Stomach (tissue), 4 donors: Measurements from ENCODE around the gene MUC5AC.

Source experiments
- CTCF ChIP-seq, 7 experiments: fragments of 450-650 bp in 4 of 7; fragments of 200-600 bp in 3 of 7; sonication (generic) in 3 of 7; IDR thresholded peaks; one replicate each; pipeline ENCODE4 v1.5.1; 2016 to 2019; ENCODE audit warnings: antibody characterized with exemption in 7 of 7, control low read depth in 2 of 7, mild to moderate bottlenecking in 1 of 7
- EP300 ChIP-seq: sonication (generic); formaldehyde crosslinking; IDR thresholded peaks from one replicate; pipeline ENCODE4 v1.6.1; 2017; ENCODE audit warnings: antibody characterized with exemption
- POLR2A ChIP-seq, 4 donors: fragments of 450-650 bp; IDR thresholded peaks; one replicate each; pipeline ENCODE4 v1.6.1; 2016; ENCODE audit warnings: antibody characterized with exemption in 4 of 4, control low read depth in 2 of 4, mild to moderate bottlenecking in 1 of 4, moderate library complexity in 1 of 4
- POLR2AphosphoS5 ChIP-seq, 3 donors: sonication (generic); formaldehyde crosslinking; IDR thresholded peaks; one replicate each; pipeline ENCODE4 v1.6.1; 2016; ENCODE audit warnings: antibody characterized with exemption in 3 of 3

- no peak for TF ChIP-seq CTCF (IDR thresholded peaks at IDR 0.05)
- no peak for TF ChIP-seq POLR2AphosphoS5 (IDR thresholded peaks at IDR 0.05)
- no peak for TF ChIP-seq EP300
- no peak for TF ChIP-seq POLR2A (IDR thresholded peaks at IDR 0.05)
These were observed 10.5 kb downstream of the MUC5AC start for GRCh38 chr11:1168256-1168655.
